ENCODE results near the gene ZNF823.

ZNF823 gene

DNA sequence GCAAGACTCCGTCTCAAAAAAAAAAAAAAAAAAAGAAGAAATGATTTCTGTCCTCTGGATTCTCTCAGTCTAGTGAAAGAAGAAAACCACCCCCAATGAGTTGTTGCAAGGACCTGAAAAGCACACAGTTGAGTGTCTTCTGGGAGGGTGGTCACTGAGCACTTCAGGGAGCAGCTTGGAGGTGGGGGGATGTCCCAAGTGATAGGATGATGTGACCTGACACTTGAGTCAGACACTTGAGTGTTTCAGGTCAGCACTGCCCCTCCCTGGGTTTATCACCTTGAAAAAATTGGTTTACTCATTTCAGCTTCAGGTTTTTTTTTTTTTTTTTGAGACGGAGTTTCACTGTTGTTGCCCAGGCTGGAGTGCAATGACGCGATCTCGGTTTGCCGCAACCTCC is 63.2 kb downstream of the ZNF823 start:
- no peaks in the 10 kb centered on the region for H4K20me1 ChIP-seq (ENCODE audit: insufficient read depth, low read length)
- H3K9me2 ChIP-seq (ENCODE audit: low read depth, low read length): no peaks in the 10 kb centered on the region
- H3K4me2 ChIP-seq (ENCODE audit: low read length): no peak overlapping the region
- no peak overlapping the region for H3K9ac ChIP-seq (ENCODE audit: low read length)
- H3K9me3 ChIP-seq (ENCODE audit: low read length): peaks cover 3% of the 10 kb centered on the region; the same call in 1 of the 2 replicates
- no peaks in the 10 kb centered on the region for H3K4me1 ChIP-seq (ENCODE audit: insufficient read depth, low read length, severe bottlenecking)
- TF ChIP-seq, protein P1, sequence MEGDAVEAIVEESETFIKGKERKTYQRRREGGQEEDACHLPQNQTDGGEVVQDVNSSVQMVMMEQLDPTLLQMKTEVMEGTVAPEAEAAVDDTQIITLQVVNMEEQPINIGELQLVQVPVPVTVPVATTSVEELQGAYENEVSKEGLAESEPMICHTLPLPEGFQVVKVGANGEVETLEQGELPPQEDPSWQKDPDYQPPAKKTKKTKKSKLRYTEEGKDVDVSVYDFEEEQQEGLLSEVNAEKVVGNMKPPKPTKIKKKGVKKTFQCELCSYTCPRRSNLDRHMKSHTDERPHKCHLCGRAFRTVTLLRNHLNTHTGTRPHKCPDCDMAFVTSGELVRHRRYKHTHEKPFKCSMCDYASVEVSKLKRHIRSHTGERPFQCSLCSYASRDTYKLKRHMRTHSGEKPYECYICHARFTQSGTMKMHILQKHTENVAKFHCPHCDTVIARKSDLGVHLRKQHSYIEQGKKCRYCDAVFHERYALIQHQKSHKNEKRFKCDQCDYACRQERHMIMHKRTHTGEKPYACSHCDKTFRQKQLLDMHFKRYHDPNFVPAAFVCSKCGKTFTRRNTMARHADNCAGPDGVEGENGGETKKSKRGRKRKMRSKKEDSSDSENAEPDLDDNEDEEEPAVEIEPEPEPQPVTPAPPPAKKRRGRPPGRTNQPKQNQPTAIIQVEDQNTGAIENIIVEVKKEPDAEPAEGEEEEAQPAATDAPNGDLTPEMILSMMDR (IDR thresholded peaks at IDR 0.05; ENCODE audit: low read length): no peak
- no peak for TF ChIP-seq EZH2 (IDR thresholded peaks at IDR 0.05; ENCODE audit: borderline replicate concordance, low read length)
- H3K27ac ChIP-seq (ENCODE audit: low read depth, low read length, poor library complexity, severe bottlenecking): no peak overlapping the region
- H2AFZ ChIP-seq (ENCODE audit: low read length): no peak overlapping the region
- H3F3A ChIP-seq (ENCODE audit: insufficient read depth, low read length): no peaks in the 10 kb centered on the region
- no peaks in the 10 kb centered on the region for H3K27me3 ChIP-seq (ENCODE audit: insufficient read depth, low read length)
- H3K4me3 ChIP-seq (ENCODE audit: low read depth, low read length, poor library complexity, severe bottlenecking): no peak overlapping the region
- no peaks in the 10 kb centered on the region for H3K79me2 ChIP-seq (ENCODE audit: insufficient read depth, low read length)
- no peaks in the 10 kb centered on the region for H3K36me3 ChIP-seq (ENCODE audit: insufficient read depth, low read length)

DNA sequence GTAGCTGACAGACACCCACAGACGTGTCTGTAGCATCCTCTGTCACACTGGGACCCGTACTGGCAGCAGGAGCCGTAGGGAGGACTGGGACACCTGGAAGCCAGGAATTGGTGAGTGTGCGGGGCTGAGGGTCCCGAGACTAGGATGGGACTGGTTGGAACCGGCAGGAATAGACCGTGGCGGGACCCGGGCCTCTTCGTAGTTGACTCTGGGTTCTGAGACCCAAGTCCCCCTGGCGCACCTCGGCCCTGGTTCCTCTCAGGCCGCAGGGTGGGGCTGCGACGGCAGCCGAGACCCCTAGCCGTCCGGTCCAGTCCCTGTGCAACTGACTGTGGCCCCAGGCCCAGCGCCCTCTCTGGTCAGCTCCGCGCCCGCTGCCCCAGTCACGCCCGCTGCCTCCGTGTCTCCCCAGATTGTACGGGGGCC is 64.7 kb downstream of the ZNF823 start:
- TF ChIP-seq EZH2 (IDR thresholded peaks at IDR 0.05; ENCODE audit: borderline replicate concordance, low read length): no peak
- TF ChIP-seq, protein P1 (IDR thresholded peaks at IDR 0.05; ENCODE audit: low read length): no peak
- no peaks in the 10 kb centered on the region for H3K36me3 ChIP-seq (ENCODE audit: insufficient read depth, low read length)
- no peaks in the 10 kb centered on the region for H3K4me1 ChIP-seq (ENCODE audit: insufficient read depth, low read length, severe bottlenecking)
- H3K4me3 ChIP-seq (ENCODE audit: low read depth, low read length, poor library complexity, severe bottlenecking): no peak overlapping the region
- H3K79me2 ChIP-seq (ENCODE audit: insufficient read depth, low read length): no peaks in the 10 kb centered on the region
- no peaks in the 10 kb centered on the region for H3F3A ChIP-seq (ENCODE audit: insufficient read depth, low read length)
- H3K9me2 ChIP-seq (ENCODE audit: low read depth, low read length): no peaks in the 10 kb centered on the region
- no peak overlapping the region for H3K9ac ChIP-seq (ENCODE audit: low read length)
- no peak overlapping the region for H2AFZ ChIP-seq (ENCODE audit: low read length)
- peaks cover 3% of the 10 kb centered on the region; the same call in 1 of the 2 replicates for H3K9me3 ChIP-seq (ENCODE audit: low read length)
- no peak overlapping the region for H3K4me2 ChIP-seq (ENCODE audit: low read length)
- no peak overlapping the region for H3K27ac ChIP-seq (ENCODE audit: low read depth, low read length, poor library complexity, severe bottlenecking)
- H3K27me3 ChIP-seq (ENCODE audit: insufficient read depth, low read length): no peaks in the 10 kb centered on the region
- no peaks in the 10 kb centered on the region for H4K20me1 ChIP-seq (ENCODE audit: insufficient read depth, low read length)

DNA sequence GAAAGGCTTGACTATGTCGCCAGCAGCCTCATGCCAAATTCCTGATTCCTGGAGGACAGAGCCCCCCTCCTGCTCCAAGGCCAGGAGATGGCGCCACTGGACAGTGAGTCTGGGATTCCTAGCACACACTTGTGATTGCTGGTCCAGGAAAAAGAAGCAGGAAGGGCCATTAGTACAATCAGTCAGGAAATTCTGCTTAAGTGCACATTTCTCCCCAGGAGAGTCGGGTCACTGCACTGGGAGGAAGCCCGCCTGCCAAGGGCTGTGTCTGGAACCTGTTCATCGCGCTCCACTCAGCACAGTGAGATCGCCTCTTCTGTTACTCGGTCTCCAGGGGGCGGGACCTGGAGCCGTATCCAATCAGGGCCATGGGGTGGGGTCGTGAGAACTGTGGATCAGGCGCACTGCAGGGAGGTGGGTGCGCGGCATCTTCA is 65.1 kb downstream of the ZNF823 start:
- Histone ChIP-seq H4K20me1 (ENCODE audit: insufficient read depth, low read length) (no peaks in the 10 kb centered on the region), H3K9me3 (ENCODE audit: low read length) (peaks cover 3% of the 10 kb centered on the region; the same call in 1 of the 2 replicates), H3K27ac (ENCODE audit: low read depth, low read length, poor library complexity, severe bottlenecking) (no peak overlapping the region), H3K36me3 (ENCODE audit: insufficient read depth, low read length) (no peaks in the 10 kb centered on the region), H3K4me3 (ENCODE audit: low read depth, low read length, poor library complexity, severe bottlenecking) (no peak overlapping the region), H3K79me2 (ENCODE audit: insufficient read depth, low read length) (no peaks in the 10 kb centered on the region), H3K27me3 (ENCODE audit: insufficient read depth, low read length) (no peaks in the 10 kb centered on the region), H3K4me1 (ENCODE audit: insufficient read depth, low read length, severe bottlenecking) (no peaks in the 10 kb centered on the region), H3K9ac (ENCODE audit: low read length) (no peak overlapping the region), H3K4me2 (ENCODE audit: low read length) (no peak overlapping the region), H2AFZ (ENCODE audit: low read length) (no peak overlapping the region), H3F3A (ENCODE audit: insufficient read depth, low read length) (no peaks in the 10 kb centered on the region), H3K9me2 (ENCODE audit: low read depth, low read length) (no peaks in the 10 kb centered on the region)
- TF ChIP-seq, protein P1 (IDR thresholded peaks at IDR 0.05; ENCODE audit: low read length): peak; percentile 9; the same call in 1 of the 2 replicates
- no peak for TF ChIP-seq EZH2 (IDR thresholded peaks at IDR 0.05; ENCODE audit: borderline replicate concordance, low read length)

All from OCI-LY1 (cell line).